PC-9 (cell line): ENCODE results near the gene PLEKHA4. TPM values are rescaled to one million over a fixed set of nuclear protein-coding genes. Genes with fewer than 3 reads are reported as not detected.

Experiments used
- BruUV-seq: library from RNA; stranded (reverse); fragments of 400-500 nt; replicated peaks from 2 replicates; lab custom pipeline; 2021; lab: Mats Ljungman, UMichigan
- CTCF ChIA-PET: fragments of 300-600 bp; sonication (Branson Sonifier 250); formaldehyde crosslinking; loops from one replicate; lab custom pipeline; 2022; ENCODE audit warnings: antibody characterized with exemption; lab: Charles Lee
- POLR2A ChIA-PET: fragments of 300-600 bp; sonication (Branson Sonifier 250); formaldehyde crosslinking; loops from one replicate; lab custom pipeline; 2022; ENCODE audit warnings: antibody characterized with exemption; ENCODE audit not compliant: unreplicated experiment; lab: Charles Lee
- DNase-seq, 2 experiments: peaks; one replicate each; pipeline versions ENCODE4 v3.0.0 to v3.0.0-alpha.2; 2015 to 2022; ENCODE audit warnings: mixed read lengths in 1 of 2
- H2AFZ ChIP-seq: fragments of 200-600 bp; sonication (generic); 2 replicates; pipeline ENCODE4 v1.8.1; 2017; ENCODE audit warnings: antibody characterized with exemption
- H3F3A ChIP-seq: fragments of 200-600 bp; sonication (generic); 2 replicates; pipeline ENCODE4 v1.8.1; 2017; ENCODE audit warnings: antibody characterized with exemption, mild to moderate bottlenecking, low read depth; ENCODE audit not compliant: insufficient read depth
- H3K27ac ChIP-seq: fragments of 200-600 bp; sonication (generic); 2 replicates; pipeline ENCODE4 v1.6.1; 2016; ENCODE audit warnings: mixed run types
- H3K27me3 ChIP-seq: fragments of 200-600 bp; sonication (generic); 2 replicates; pipeline ENCODE4 v1.6.1; 2016; ENCODE audit warnings: low read depth, mixed run types; ENCODE audit not compliant: insufficient read depth
- H3K36me3 ChIP-seq: fragments of 200-600 bp; sonication (generic); 2 replicates; pipeline ENCODE4 v1.6.1; 2016; ENCODE audit warnings: low read depth, mixed run types
- H3K4me1 ChIP-seq: fragments of 200-600 bp; sonication (generic); replicated peaks from 2 replicates; pipeline ENCODE4 v1.6.1; 2016; ENCODE audit warnings: mixed run types; ENCODE audit not compliant: insufficient read depth
- H3K4me2 ChIP-seq: fragments of 200-600 bp; sonication (generic); 2 replicates; pipeline ENCODE4 v1.6.1; 2017; ENCODE audit warnings: mixed run types
- H3K4me3 ChIP-seq: fragments of 200-600 bp; sonication (generic); 2 replicates; pipeline ENCODE4 v1.6.1; 2016; ENCODE audit warnings: mixed run types
- H3K79me2 ChIP-seq: fragments of 200-600 bp; sonication (generic); 2 replicates; pipeline ENCODE4 v1.6.1; 2017; ENCODE audit warnings: low read depth, mixed run types
- H3K9me2 ChIP-seq: fragments of 200-600 bp; sonication (generic); 2 replicates; pipeline ENCODE4 v1.8.1; 2017; ENCODE audit warnings: mild to moderate bottlenecking; ENCODE audit not compliant: insufficient read depth
- H3K9me3 ChIP-seq: fragments of 200-600 bp; sonication (generic); 2 replicates; pipeline ENCODE4 v1.8.1; 2016; ENCODE audit warnings: low read depth; ENCODE audit not compliant: insufficient read depth
- H4K20me1 ChIP-seq: fragments of 200-600 bp; sonication (generic); 2 replicates; pipeline ENCODE4 v1.8.1; 2017; ENCODE audit not compliant: insufficient read depth
- CTCF ChIP-seq: fragments of 200-600 bp; sonication (generic); conservative IDR thresholded peaks from 2 replicates; pipeline ENCODE4 v1.6.1; 2017; ENCODE audit warnings: mixed run types, antibody characterized with exemption, mild to moderate bottlenecking, moderate library complexity
- EZH2 ChIP-seq: fragments of 200-600 bp; sonication (generic); IDR thresholded peaks from 2 replicates; pipeline ENCODE4 v1.8.0; 2017; ENCODE audit warnings: antibody characterized with exemption, low read depth
- intact Hi-C: fragments of 100-400 bp; cut with micrococcal nuclease; formaldehyde crosslinking; loops from one replicate; pipeline ENCODE4 v1.10.0; 2022; ENCODE audit not compliant: unreplicated experiment
- total RNA-seq: library from RNA; stranded (reverse); gene quantifications from 2 replicates; pipeline ENCODE4 v1.2.3, GENCODE V29; 2021

The PLEKHA4 gene
- total RNA-seq, 1 experiment from 2014 or later: 0.79 TPM

DNA sequence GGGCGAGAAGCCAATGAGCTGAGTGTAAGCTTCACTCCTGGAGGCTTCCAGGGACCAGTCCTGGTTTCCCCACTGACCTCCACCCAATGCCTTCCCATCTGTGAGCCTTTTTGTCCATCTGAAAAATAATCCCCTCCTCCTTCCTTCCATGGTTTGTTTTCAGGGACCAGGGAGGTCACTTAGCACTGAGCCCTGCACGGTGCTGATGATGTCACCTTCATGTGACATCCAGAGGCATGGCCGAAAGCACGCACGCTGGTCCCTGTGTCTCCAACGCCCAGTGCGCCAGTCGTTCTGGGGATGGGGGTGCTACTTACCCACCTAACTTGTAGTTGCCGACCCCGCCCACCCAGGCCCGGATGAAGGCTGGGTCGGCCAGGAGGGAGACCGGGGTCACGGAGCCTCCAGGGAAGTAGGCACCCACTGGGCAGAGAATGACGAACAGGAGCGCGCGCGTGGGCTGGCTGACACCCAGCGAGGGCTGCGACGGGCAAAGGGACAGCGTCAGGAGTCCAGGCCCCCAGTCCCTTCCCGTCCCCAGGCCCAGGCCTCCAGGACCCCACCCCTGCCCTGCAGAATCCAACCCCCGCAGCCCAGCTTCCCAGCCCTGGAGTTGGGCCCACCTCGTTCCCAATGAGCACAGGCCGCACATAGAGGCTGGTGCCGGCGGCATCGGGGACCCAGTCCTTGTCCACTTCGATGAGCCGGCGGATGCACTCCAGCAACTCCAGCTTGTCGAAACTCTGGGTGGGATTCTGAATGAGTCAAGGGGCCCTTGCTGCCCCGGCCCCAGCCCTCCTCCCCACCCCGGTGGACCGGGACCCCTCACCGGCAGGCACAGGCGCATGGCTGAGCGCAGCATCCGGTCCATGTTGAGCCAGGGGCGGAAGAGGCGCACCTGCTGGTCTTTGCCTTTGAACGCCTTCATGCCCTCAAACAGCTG lies 68.8 kb downstream of the PLEKHA4 start:
- Histone ChIP-seq H3K36me3 (no peaks in the 10 kb centered on the region), H3K4me2 (no peak overlapping the region), H4K20me1 (no peaks in the 10 kb centered on the region), H3K4me1 (peaks cover 28% of the 10 kb centered on the region), H3K79me2 (no peaks in the 10 kb centered on the region), H3K4me3 (no peak overlapping the region), H3K9me2 (no peaks in the 10 kb centered on the region), H3F3A (peaks cover 31% of the 10 kb centered on the region), H3K9me3 (no peaks in the 10 kb centered on the region), H2AFZ (no peak overlapping the region), H3K27me3 (no peaks in the 10 kb centered on the region), H3K27ac (no peak overlapping the region)
- CTCF ChIA-PET: interaction anchor here (0.6 kb wide), 1 partner anchor 8 kb away, joined by 5 read pairs; no protein-coding TSS in a partner anchor
- no peak for TF ChIP-seq CTCF
- POLR2A ChIA-PET: no interaction called here
- BruUV-seq: no TSS peak
- no peak for DNase-seq
- intact Hi-C loops: loop anchor here (5.0 kb wide), 1 partner anchor 193 kb away; the partner anchor contains the start of genes GYS1 and RUVBL2

DNA sequence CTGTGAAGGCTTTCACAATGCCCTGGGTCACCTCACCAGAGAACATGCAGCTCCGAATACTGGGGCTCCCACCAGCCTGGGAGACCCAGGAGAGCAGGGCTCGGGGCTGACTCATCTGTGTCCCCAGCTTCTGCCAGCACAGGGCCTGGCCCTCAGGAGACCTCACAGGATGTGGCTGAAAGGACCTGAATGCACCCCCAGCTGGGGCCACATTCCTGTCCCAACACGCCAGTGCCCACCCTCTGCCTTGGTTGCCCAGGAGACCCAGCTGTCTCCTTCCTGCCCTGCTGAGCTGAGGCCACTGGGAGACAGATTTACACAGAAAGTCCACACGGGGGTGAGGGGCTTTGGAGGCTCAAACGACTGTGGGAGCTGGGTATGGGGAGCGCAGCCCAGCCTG lies 69.5 kb downstream of the PLEKHA4 start:
- no peak overlapping the region for H3K4me2 ChIP-seq
- H4K20me1 ChIP-seq: no peaks in the 10 kb centered on the region
- intact Hi-C loops: loop anchor here (5.0 kb wide), 1 partner anchor 193 kb away; the partner anchor contains the start of genes GYS1 and RUVBL2
- H3K4me1 ChIP-seq: peaks cover 28% of the 10 kb centered on the region
- no peak overlapping the region for H3K4me3 ChIP-seq
- TF ChIP-seq EZH2: no peak
- TF ChIP-seq CTCF: no peak
- no peaks in the 10 kb centered on the region for H3K79me2 ChIP-seq
- H3K9me3 ChIP-seq: no peaks in the 10 kb centered on the region
- H3K36me3 ChIP-seq: no peaks in the 10 kb centered on the region
- H3F3A ChIP-seq: peaks cover 30% of the 10 kb centered on the region
- H2AFZ ChIP-seq: no peak overlapping the region
- POLR2A ChIA-PET: no interaction called here
- CTCF ChIA-PET: interaction anchor here (0.6 kb wide), 1 partner anchor 9 kb away, joined by 5 read pairs; no protein-coding TSS in a partner anchor
- no peak for DNase-seq
- H3K27ac ChIP-seq: no peak overlapping the region
- no peaks in the 10 kb centered on the region for H3K9me2 ChIP-seq
- H3K27me3 ChIP-seq: no peaks in the 10 kb centered on the region
- BruUV-seq: no TSS peak

DNA sequence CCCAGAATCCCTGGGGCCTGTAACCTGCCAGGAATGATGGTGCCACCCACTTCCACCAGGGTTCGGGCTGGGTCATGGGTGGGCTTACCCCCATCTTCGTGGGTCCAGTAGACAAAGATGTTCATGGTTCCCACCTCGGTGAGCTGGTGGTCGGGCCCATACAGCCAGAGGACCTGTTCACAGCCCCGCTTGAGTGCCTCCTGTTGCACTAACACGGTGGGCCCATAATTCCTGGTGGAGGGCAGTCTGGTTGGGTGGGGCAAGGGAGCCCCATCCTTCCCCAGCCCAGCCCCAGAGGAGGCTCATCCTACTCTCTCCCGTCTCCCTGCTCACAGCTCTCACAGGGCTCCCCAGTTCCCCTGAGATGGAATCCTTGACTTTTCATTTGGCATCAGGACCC lies 71.3 kb downstream of the PLEKHA4 start:
- H3K4me2 ChIP-seq: no peak overlapping the region
- CTCF ChIA-PET: interaction anchor here (0.7 kb wide), 1 partner anchor 44 kb away, joined by 5 read pairs; no protein-coding TSS in a partner anchor
- H3K27me3 ChIP-seq: no peaks in the 10 kb centered on the region
- intact Hi-C loops: loop anchor here (5.0 kb wide), 1 partner anchor 195 kb away; the partner anchor contains the start of genes GYS1 and RUVBL2
- H2AFZ ChIP-seq: no peak overlapping the region
- POLR2A ChIA-PET: no interaction called here
- no peaks in the 10 kb centered on the region for H4K20me1 ChIP-seq
- H3K36me3 ChIP-seq: no peaks in the 10 kb centered on the region
- H3F3A ChIP-seq: peaks cover 13% of the 10 kb centered on the region
- BruUV-seq: no TSS peak
- H3K9me2 ChIP-seq: no peaks in the 10 kb centered on the region
- DNase-seq: no peak
- H3K4me3 ChIP-seq: no peak overlapping the region
- H3K4me1 ChIP-seq: peaks cover 14% of the 10 kb centered on the region
- TF ChIP-seq CTCF (no peak), EZH2 (no peak)
- no peak overlapping the region for H3K27ac ChIP-seq
- no peaks in the 10 kb centered on the region for H3K79me2 ChIP-seq
- no peaks in the 10 kb centered on the region for H3K9me3 ChIP-seq
